Endodermal cell (in vitro differentiated cells): ENCODE data around the gene TSPAN6. TPM values are rescaled to one million over a fixed set of nuclear protein-coding genes. Genes with fewer than 3 reads are reported as not detected.

Experiments used
- DNase-seq: peaks from one replicate; pipeline ENCODE4 v3.0.0-alpha.2; 2017
- H3K27ac ChIP-seq: 2 replicates; pipeline ENCODE4 v1.5.1; 2013; ENCODE audit warnings: mild to moderate bottlenecking, low read depth, low read length, moderate library complexity
- H3K27me3 ChIP-seq: 2 replicates; pipeline ENCODE4 v1.6.1; 2013; ENCODE audit warnings: mild to moderate bottlenecking, low read length, moderate library complexity; ENCODE audit not compliant: insufficient read depth, control insufficient read depth, poor library complexity, severe bottlenecking
- H3K36me3 ChIP-seq: 2 replicates; pipeline ENCODE4 v1.7.0; 2013; ENCODE audit warnings: mild to moderate bottlenecking, low read length, moderate library complexity; ENCODE audit not compliant: control insufficient read depth, insufficient read depth
- H3K4me1 ChIP-seq: one replicate; pipeline ENCODE4 v1.7.0; 2013; ENCODE audit warnings: low read length; ENCODE audit not compliant: control insufficient read depth, insufficient read depth
- H3K4me3 ChIP-seq: 2 replicates; pipeline ENCODE4 v1.5.1; 2013; ENCODE audit warnings: mild to moderate bottlenecking, low read length, moderate library complexity
- H3K9ac ChIP-seq: 2 replicates; pipeline ENCODE4 v1.6.1; 2013; ENCODE audit warnings: mild to moderate bottlenecking, low read length, moderate library complexity; ENCODE audit not compliant: poor library complexity, severe bottlenecking; ENCODE audit errors: extremely low read depth
- H3K9me3 ChIP-seq: 2 replicates; pipeline ENCODE4 v1.6.1; 2013; ENCODE audit warnings: mild to moderate bottlenecking, low read length, moderate library complexity; ENCODE audit not compliant: control insufficient read depth
- H3K27ac Mint-ChIP-seq: 2 replicates; pipeline ENCODE4 v1.8.0; 2020; ENCODE audit warnings: mixed read lengths
- H3K27me3 Mint-ChIP-seq: 2 replicates; pipeline ENCODE4 v1.8.0; 2021; ENCODE audit warnings: mild to moderate bottlenecking, mixed read lengths; ENCODE audit not compliant: insufficient read depth
- H3K36me3 Mint-ChIP-seq: 2 replicates; pipeline ENCODE4 v1.8.0; 2020; ENCODE audit warnings: low read depth, mixed read lengths
- H3K4me1 Mint-ChIP-seq: 2 replicates; pipeline ENCODE4 v1.8.0; 2020; ENCODE audit warnings: mixed read lengths
- H3K4me3 Mint-ChIP-seq: 2 replicates; pipeline ENCODE4 v1.8.0; 2020; ENCODE audit warnings: mild to moderate bottlenecking, moderate library complexity, mixed read lengths
- H3K9me3 Mint-ChIP-seq: 2 replicates; pipeline ENCODE4 v1.8.0; 2020; ENCODE audit warnings: mild to moderate bottlenecking, mixed read lengths
- CTCF ChIP-seq: fragments of 200-600 bp; sonication (generic); conservative IDR thresholded peaks from 2 replicates; pipeline ENCODE4 v1.5.0; 2021; ENCODE audit warnings: antibody characterized with exemption, mild to moderate bottlenecking
- WGBS, 2 experiments: methylation state at CpG; one replicate each; pipeline versions ENCODE4 v1.1.5 to v1.1.7; 2013; ENCODE audit warnings: missing lambda C conversion rate in 2 of 2, mixed read lengths in 1 of 2; ENCODE audit not compliant: insufficient coverage in 1 of 2, insufficient read length in 1 of 2; 5-methylcytosine and 5-hydroxymethylcytosine counted together
- total RNA-seq, 2 donors: library from RNA; stranded (reverse); fragmentation: NEBNext Ultra II Directional in 1 of 2; extraction: Animal tissue kit (Norgen Biotek cat#: 25700) in 1 of 2; gene quantifications; 2 replicates in 1 of 2; 3 replicates in 1 of 2; pipeline ENCODE4 v1.2.1, GENCODE V29; 2021

TSPAN6 gene
- total RNA-seq, 2 donors from 2014 or later = 60.4 to 77.7 TPM

GRCh38 chrX:100599456-100599855 lies 37.1 kb downstream of the TSPAN6 start:
- Histone ChIP-seq H3K27me3 (no peaks in the 10 kb centered on the region), H3K27ac (no peak overlapping the region), H3K36me3 (no peaks in the 10 kb centered on the region), H3K4me1 (no peaks in the 10 kb centered on the region), H3K4me3 (no peak overlapping the region), H3K9me3 (no peaks in the 10 kb centered on the region), H3K9ac (no peak overlapping the region)
- Mint-ChIP-seq H3K27ac (no peak overlapping the region), H3K4me3 (no peak overlapping the region), H3K9me3 (peaks cover 10% of the 10 kb centered on the region), H3K27me3 (no peaks in the 10 kb centered on the region), H3K4me1 (peaks cover 12% of the 10 kb centered on the region), H3K36me3 (no peaks in the 10 kb centered on the region)
- DNase-seq = no peak
- WGBS, 2 experiments = 90% methylated on average over 3 of the region's 9 CpGs; no CpG with 5 or more reads in 1 of the 2 experiments
- TF ChIP-seq CTCF = no peak

- Histone ChIP-seq H3K36me3 (no peaks in the 10 kb centered on the region), H3K27me3 (no peaks in the 10 kb centered on the region), H3K9ac (no peak overlapping the region), H3K4me3 (no peak overlapping the region), H3K4me1 (peaks cover 3% of the 10 kb centered on the region), H3K9me3 (no peaks in the 10 kb centered on the region), H3K27ac (no peak overlapping the region)
- Mint-ChIP-seq H3K36me3 (no peaks in the 10 kb centered on the region), H3K27me3 (no peaks in the 10 kb centered on the region), H3K9me3 (peaks cover 7% of the 10 kb centered on the region), H3K4me1 (peaks cover 18% of the 10 kb centered on the region), H3K27ac (no peak overlapping the region), H3K4me3 (no peak overlapping the region)
- WGBS, 2 experiments = 0% methylated on average over 1 of the region's 2 CpGs; no CpG with 5 or more reads in 1 of the 2 experiments
- no peak for TF ChIP-seq CTCF
- DNase-seq = no peak
Observed at GRCh38 chrX:100596601-100597000, 40.0 kb downstream of the TSPAN6 start.

DNA sequence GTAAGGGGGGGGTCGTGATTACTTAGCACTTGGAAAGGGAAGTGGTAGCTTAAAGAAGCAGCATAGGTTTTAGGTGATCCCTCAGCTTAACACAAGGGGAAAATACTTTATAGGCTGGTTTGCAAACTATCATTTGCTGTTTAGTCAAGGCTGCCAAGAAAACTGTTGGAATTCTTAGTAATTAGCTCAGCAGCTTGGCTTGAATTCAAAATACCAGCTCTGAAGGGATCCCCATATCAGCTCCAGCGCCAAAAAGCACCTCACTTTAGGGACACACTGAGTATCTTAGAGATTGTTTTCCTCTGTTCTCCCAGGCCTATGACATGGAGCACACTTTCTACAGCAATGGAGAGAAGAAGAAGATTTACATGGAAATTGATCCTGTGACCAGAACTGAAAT lies 43.0 kb downstream of the TSPAN6 start:
- H3K27ac ChIP-seq = no peak overlapping the region
- no peak overlapping the region for H3K9ac ChIP-seq
- no peak for TF ChIP-seq CTCF
- no peak overlapping the region for H3K4me3 ChIP-seq
- H3K27me3 ChIP-seq = peaks cover 10% of the 10 kb centered on the region
- Mint-ChIP-seq H3K27ac (no peak overlapping the region), H3K4me1 (peaks cover 18% of the 10 kb centered on the region), H3K9me3 (peaks cover 7% of the 10 kb centered on the region), H3K36me3 (no peaks in the 10 kb centered on the region), H3K27me3 (peaks cover 16% of the 10 kb centered on the region), H3K4me3 (no peak overlapping the region)
- H3K4me1 ChIP-seq = peaks cover 3% of the 10 kb centered on the region
- peak; percentile 48 for DNase-seq
- no peaks in the 10 kb centered on the region for H3K9me3 ChIP-seq
- WGBS, 2 experiments = 38% methylated on average over 1 of the region's 2 CpGs; no CpG with 5 or more reads in 1 of the 2 experiments
- H3K36me3 ChIP-seq = no peaks in the 10 kb centered on the region
